ENCODE measurements around the gene ZIC1. TPM values are rescaled to one million over a fixed set of nuclear protein-coding genes. Genes with fewer than 3 reads are reported as not detected.

The ZIC1 gene
- total RNA-seq, 2 donors from 2014 or later = not detected

DNA sequence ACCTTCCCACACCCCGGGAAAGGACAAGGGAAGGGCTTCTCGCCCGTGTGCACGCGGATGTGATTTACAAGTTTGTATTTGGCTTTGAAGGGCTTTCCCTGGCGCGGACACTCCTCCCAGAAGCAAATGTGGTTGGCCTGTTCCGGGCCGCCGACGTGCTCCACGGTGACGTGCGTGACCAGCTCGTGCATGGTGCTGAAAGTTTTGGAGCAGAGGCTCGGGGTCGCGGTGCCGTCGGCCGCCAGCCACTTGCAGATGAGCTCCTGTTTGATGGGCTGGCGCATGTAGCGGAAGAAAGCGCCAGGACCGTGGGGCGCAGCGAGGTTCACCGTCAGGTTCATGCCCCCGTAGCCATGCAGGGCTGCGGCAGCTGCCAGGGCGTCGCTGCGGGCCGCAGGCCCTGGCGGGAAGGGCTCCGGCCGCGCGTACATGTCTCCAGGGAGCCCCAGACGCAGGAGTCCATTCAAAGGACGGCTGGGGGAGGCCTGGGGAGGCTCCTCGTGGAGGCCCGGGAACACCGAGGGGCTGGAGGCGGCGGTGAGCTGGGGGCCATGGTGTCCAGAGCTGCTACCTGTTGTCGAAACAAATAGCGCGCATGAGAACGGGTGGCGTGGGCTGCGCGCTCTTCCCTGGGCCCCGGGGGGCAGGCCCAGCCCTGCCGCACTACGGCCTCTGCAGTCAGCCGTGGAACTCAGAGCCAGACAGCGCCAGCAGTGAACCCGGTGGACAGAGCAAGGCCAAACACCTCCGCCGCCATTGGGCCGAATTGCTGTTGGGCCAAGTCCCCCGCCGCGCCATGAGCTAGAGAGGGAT, 13.1 kb upstream of the ZIC1 start:
- Histone ChIP-seq H3K36me3 (no peaks in the 10 kb centered on the region), H3K4me3 (no peak overlapping the region), H3K4me1 (replicated peaks) (no peaks in the 10 kb centered on the region), H3K27ac (no peak overlapping the region), H3K9me3 (no peaks in the 10 kb centered on the region), H3K27me3 (replicated peaks; ENCODE audit: insufficient read depth) (peaks cover 65% of the 10 kb centered on the region)
- DNase-seq (ENCODE audit: low spot score) = no peak
- no peak for TF ChIP-seq POLR2AphosphoS5 (IDR thresholded peaks at IDR 0.05)
- TF ChIP-seq POLR2A (IDR thresholded peaks at IDR 0.05) = no peak
- TF ChIP-seq, protein P1, sequence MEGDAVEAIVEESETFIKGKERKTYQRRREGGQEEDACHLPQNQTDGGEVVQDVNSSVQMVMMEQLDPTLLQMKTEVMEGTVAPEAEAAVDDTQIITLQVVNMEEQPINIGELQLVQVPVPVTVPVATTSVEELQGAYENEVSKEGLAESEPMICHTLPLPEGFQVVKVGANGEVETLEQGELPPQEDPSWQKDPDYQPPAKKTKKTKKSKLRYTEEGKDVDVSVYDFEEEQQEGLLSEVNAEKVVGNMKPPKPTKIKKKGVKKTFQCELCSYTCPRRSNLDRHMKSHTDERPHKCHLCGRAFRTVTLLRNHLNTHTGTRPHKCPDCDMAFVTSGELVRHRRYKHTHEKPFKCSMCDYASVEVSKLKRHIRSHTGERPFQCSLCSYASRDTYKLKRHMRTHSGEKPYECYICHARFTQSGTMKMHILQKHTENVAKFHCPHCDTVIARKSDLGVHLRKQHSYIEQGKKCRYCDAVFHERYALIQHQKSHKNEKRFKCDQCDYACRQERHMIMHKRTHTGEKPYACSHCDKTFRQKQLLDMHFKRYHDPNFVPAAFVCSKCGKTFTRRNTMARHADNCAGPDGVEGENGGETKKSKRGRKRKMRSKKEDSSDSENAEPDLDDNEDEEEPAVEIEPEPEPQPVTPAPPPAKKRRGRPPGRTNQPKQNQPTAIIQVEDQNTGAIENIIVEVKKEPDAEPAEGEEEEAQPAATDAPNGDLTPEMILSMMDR (IDR thresholded peaks at IDR 0.05) = no peak
- intact Hi-C loops (cut with DNase I) = no loop called here
- 5% methylated on average over 39 of the region's 65 CpGs for WGBS

DNA sequence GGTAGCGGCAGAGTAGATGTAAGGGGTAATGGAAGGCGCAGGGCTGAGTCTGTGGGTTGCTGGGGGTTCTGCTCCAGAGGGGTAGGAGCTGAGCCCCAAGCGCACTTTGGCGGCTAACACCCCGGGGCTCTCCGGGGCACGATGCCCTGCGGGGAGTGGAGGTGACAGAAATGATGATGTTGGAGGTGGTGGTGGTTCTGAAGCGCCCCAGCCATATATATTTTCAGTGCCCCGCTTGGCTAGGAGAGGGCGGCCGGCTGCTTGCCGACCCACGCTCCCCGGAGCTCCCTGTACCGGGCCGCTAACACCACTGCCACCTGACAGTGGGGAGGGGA, 12.5 kb upstream of the ZIC1 start:
- no peak for DNase-seq (ENCODE audit: low spot score)
- H3K9me3 ChIP-seq = no peaks in the 10 kb centered on the region
- intact Hi-C loops (cut with DNase I) = no loop called here
- H3K4me3 ChIP-seq = no peak overlapping the region
- H3K36me3 ChIP-seq = no peaks in the 10 kb centered on the region
- H3K27ac ChIP-seq = no peak overlapping the region
- peaks cover 60% of the 10 kb centered on the region for H3K27me3 ChIP-seq (replicated peaks; ENCODE audit: insufficient read depth)
- 5% methylated on average over 17 of the region's 17 CpGs for WGBS
- TF ChIP-seq, protein P1 (IDR thresholded peaks at IDR 0.05) = no peak
- TF ChIP-seq POLR2AphosphoS5 (IDR thresholded peaks at IDR 0.05) (no peak), POLR2A (IDR thresholded peaks at IDR 0.05) (no peak)
- no peaks in the 10 kb centered on the region for H3K4me1 ChIP-seq (replicated peaks)

DNA sequence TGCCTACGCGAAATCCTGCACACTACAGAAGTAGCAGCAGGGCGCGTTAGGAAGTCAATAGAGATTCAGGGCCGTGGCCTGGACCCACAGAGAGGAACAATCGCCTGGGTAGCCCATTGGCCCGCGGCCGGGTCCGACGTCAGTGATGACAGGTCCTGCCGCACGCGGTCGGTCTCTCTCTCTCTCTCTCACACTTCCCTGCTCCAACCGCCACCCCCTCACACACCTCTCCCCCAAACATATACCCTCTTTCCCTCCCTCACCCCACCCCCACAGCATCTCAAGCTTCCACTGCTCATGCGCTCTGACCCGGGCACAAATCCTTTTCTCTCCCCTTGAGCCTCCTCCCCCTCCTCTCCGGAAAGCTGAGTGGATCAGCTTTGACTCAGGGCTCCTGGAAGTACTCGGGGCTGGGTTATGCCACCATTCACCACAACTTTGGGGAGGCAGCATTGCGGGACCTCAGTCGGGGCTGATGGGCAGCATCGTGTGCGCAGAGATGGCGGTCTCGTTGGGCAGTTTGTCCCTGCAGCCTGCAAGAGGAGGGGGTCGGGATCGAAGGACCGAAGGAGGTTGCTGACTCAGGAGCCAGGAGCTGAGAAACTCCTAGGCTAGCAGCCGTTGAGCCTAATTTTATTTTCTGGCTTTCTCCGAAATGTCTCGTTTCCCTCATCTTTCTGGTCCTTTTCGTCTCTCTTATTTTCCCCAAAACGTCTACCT, 11.8 kb upstream of the ZIC1 start:
- Histone ChIP-seq H3K9me3 (no peaks in the 10 kb centered on the region), H3K4me3 (no peak overlapping the region), H3K36me3 (no peaks in the 10 kb centered on the region), H3K27me3 (replicated peaks; ENCODE audit: insufficient read depth) (peaks cover 54% of the 10 kb centered on the region), H3K4me1 (replicated peaks) (no peaks in the 10 kb centered on the region), H3K27ac (no peak overlapping the region)
- intact Hi-C loops (cut with DNase I) = no loop called here
- no peak for DNase-seq (ENCODE audit: low spot score)
- TF ChIP-seq POLR2A (IDR thresholded peaks at IDR 0.05) = no peak
- WGBS = 6% methylated on average over 34 of the region's 34 CpGs

DNA sequence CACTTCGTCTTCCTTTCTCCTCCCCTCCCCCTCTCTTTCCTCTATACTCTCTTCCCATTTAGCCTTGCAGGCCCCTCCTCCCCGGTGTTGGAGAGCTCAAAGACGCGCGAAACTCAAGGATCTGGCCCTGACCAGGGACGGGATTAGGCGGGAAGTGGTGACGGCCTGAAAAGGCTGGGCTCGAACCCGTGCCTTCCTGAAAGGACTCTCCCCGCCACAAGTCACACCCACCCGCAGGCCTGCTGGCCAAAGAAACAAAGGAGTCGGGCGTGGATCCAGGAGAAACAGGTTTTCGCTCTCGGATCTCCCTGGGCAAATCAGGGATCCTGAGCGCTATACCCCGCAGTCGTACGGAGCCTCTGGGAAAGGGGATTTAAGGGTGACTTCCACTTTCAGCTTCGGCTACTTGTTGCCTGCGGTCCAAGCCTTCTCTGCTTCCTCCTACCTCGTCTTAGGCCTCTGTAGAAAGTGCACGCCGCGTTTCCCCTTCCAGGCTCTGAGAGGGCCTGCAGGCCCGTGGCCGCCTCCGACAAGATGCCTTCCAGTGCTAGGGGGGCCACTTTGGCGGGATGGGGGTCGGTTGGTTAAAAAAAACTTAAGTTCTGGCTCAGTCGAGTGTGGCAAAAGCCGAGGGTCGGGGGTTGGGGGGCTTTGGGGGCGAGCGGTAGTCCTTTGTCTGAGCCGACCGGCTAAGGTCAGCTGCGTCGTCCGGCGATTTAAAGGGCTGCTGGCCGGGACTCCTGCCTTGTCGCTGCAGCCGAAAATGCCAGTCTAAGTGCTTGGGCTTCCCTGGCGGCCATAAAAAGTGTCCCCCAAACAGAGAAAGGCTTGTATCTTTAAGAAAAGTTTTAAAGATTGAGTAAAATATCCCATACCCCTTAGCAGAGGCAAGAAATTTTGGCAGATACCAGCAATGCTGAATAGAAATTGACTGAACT, 11.0 kb upstream of the ZIC1 start:
- Histone ChIP-seq H3K4me1 (replicated peaks) (no peaks in the 10 kb centered on the region), H3K36me3 (no peaks in the 10 kb centered on the region), H3K4me3 (no peak overlapping the region), H3K9me3 (no peaks in the 10 kb centered on the region), H3K27ac (no peak overlapping the region), H3K27me3 (replicated peaks; ENCODE audit: insufficient read depth) (peaks cover 46% of the 10 kb centered on the region)
- intact Hi-C loops (cut with DNase I) = no loop called here
- DNase-seq (ENCODE audit: low spot score) = no peak
- WGBS = 11% methylated on average over 46 of the region's 46 CpGs
- TF ChIP-seq POLR2AphosphoS5 (IDR thresholded peaks at IDR 0.05) (no peak), POLR2A (IDR thresholded peaks at IDR 0.05) (no peak)
- TF ChIP-seq, protein P1 (IDR thresholded peaks at IDR 0.05) = no peak
